Activated T-cell treated with anti-CD3 and anti-CD28 coated beads for 24 hours (primary cell): ENCODE results near the gene DAG1.

ENCODE experiments used
- DNase-seq: peaks from one replicate; pipeline ENCODE4 v3.0.0-alpha.2; 2020; ENCODE audit warnings: low read depth

DAG1 gene

GRCh38 chr3:49554633-49555265 is 84.7 kb downstream of the DAG1 start:
- no peak for DNase-seq

- DNase-seq: no peak
These were observed 86.6 kb downstream of the DAG1 start for GRCh38 chr3:49556500-49557275.

- DNase-seq: no peak
These were observed 93.0 kb downstream of the DAG1 start for GRCh38 chr3:49563040-49563578.

GRCh38 chr3:49563766-49564165 is 93.7 kb downstream of the DAG1 start:
- DNase-seq: no peak

GRCh38 chr3:49566312-49566711 is 96.2 kb downstream of the DAG1 start:
- DNase-seq: no peak

- DNase-seq: no peak
These were observed 97.3 kb downstream of the DAG1 start for GRCh38 chr3:49567406-49567805.

- no peak for DNase-seq
These were observed 98.9 kb downstream of the DAG1 start for GRCh38 chr3:49568965-49569364.

- no peak for DNase-seq
These were observed 100.1 kb downstream of the DAG1 start for GRCh38 chr3:49570028-49570654.

- no peak for DNase-seq
These were observed 112.1 kb downstream of the DAG1 start for GRCh38 chr3:49582177-49582576.
